Activated CD8-positive, alpha-beta memory T cell treated with anti-CD3 and anti-CD28 coated beads for 4 hours (primary cell): ENCODE results near the gene APOC3.

Experiments
- DNase-seq, 2 donors: peaks; one replicate each; pipeline ENCODE4 v3.0.0-alpha.2; 2020; ENCODE audit warnings: low read depth in 2 of 2

The APOC3 gene

DNA sequence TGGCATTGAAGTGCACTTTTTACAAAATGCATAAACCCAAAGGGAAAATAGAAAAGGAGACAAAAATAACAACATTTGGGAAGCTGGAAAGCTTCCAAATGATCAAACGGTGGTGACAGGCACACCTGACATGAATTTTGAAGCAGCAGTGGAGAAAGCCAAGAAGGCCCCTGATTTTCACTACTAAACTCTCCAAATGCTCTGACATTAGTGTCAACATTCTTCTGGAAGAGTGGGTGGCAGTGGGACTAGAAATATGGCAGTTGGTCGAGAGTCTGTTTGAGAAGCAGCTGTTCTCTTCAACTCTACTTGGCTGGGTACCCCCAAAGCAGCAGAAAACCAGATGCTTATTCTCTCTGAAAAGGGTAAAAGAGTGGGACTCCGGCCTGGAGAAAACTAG lies 25.7 kb upstream of the APOC3 start:
- DNase-seq, result no peak

DNA sequence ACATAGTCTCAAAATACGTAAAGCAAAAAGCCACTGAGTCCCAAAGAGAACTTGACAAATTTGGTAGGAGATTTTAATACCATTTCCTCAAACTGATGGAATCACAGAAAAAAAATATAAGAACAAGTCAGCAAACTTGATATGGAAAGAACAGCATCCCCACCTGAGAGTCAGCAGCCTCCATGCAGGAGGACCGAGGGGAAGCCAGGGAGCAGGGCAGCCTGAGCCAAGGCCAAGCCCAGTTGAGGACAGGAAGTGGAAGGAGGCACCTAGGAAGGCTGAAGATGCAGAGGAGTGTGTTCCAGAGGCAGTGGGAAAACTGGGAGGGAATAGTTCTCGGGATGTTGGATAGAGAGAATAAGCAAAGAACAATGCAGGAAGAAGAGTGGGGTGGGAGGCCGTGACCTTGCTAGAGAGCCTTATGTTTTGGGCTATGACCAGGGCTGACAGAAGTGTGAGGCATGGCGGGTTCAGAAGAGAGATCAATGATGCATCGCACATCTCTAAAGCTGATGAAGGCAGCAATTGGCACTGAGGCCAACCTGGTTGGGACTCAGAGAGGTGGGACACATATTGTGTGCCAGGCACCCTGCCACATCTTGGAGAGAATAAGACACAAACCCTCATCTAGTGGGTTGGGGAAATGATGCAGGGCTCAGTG lies 22.0 kb upstream of the APOC3 start:
- no peak for DNase-seq

DNA sequence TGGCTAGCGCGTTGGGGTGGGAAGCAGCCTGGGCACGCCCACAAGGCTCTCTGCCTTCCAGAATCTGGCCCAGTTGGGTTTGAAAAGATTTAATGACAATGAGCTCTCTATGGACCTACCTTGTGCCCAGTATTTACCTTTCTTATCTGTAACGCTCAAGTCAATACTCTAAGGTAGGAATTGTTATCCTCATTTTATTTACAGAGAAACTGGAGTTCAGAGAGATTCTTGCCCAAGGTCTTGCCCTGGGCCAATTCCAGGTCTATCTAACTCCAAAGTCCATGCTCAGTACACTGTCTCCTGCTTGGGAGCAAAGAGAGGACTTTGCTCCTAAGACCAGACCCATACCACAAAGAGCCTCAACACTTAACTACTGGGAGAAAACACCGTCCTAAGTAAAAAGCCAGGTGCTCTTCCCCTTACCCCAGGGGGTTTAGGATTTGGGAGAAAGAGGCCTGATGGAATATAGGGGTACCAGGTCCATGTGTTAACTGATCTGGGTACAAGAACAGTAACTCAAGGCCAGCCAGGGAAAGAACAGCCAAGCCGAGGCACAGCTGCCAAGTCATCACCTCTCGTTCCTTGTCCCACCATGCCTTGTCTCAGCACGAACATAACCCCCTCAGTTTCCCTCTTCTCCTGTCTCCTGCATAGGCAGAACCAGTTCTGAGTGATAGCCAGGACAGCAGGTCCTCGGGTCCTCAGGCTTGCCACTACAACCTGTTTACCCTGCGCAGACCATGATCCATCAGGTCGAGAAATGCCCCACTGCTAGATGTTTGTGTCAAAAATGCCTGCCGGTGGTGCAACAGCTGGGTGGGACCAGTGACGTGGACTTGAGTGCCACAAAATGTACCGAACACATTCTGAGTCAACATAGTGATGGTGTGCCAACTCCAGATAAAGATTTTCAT lies 21.2 kb upstream of the APOC3 start:
- no peak for DNase-seq

DNA sequence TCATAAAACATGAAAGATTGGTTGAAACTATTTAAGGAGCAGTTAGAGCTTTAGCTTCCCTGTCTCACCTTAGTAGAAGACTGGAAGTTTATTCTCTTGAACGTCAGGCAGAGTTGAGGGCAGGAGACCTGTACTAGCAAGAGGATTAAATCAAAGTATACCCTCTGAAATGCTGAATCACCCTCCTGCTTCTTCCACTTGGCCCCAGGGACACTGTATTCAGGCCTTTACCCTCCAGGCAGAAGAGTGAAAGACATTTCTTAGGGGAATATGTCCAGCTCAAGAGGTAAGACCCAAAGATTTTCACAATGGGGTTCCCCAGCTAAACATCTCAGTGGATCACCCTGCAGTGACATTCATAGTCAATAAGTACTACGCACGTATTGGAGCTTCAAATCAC lies 18.5 kb upstream of the APOC3 start:
- no peak for DNase-seq

DNA sequence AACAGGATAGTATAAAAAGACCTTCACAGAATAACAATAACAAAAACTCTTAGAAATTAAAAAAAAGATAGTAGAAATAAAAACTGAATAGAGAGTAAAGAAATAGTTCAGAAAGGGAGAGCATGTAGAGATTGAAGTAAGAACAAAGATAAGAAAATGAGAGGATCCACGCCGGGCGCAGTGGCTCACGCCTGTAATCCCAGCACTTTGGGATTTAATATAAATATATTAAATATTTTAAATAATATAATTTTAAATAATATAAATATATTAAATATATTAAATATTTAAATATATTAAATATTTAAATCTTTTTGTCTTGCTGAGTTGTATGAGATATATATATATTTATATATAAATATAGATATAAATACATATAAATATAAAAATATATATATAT lies 17.6 kb upstream of the APOC3 start:
- DNase-seq, result no peak

DNA sequence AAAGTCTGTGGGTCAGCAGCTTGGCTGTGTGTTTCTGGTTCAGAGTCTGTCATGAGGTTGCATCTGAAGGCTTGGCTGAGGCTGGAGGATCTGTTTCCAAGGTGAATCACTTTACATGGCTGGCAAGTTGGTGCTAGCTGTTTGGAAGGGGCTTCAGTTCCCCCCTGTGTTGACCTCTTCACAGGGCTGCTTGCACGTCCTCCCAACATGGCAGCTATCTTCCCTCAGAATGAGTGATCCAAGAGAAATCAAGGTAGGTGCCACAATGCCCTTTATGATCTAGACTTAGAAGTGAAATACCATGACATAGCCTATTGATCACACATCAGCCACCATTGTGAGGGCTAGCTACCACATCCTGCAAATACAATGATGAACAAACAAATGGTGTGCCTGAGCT lies 16.5 kb upstream of the APOC3 start:
- no peak for DNase-seq

DNA sequence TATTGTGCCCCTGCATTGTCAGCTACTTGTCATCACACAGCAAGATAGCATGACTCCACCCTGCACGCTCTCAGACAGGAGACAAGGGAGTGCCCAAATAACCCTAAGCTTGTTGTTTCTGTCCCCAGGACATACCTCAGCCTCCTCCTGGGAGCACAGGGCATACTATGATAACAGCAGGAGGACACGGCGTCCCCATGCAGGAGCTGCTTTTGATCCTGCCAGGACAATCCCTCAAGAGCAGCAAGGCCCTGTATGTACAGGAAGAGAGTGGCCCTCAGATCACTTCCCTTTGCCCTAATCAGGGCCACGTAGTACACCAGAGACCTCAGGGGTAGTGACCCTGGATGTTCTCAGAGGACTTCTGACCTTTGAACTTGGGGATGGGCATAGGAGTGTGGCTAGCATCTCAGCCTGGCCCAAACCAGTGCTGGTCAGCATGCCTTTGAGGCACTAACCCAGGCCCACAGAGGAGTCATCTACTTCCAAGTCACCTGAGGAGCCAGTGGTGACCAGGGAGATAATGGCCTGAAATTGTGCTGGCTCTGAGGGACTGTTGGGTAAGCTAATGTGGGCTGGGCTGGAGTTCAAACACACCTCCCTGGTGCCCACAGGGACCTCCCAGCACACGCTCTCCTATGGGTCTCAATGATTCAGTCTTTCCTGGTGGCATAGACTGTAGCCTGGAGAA lies 15.8 kb upstream of the APOC3 start:
- no peak for DNase-seq

DNA sequence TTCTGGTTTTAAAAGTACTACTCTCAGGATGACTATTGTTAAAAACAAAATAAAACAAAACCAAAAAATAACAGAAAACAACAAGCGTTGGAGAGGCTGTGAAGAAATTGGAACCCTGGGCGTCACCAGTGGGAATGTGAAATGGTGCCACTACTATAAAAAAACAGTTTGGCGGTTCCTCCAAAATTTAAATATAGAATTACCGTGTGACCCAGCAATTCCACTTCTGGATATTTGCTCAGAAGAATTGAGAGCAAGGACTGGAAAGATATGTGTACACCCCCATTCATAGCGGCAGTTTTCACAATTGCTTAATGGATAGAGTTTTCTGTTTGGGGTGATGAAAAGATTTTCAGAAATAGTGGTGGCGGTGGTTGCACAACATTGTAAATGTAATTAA lies 15.2 kb upstream of the APOC3 start:
- DNase-seq, result no peak

DNA sequence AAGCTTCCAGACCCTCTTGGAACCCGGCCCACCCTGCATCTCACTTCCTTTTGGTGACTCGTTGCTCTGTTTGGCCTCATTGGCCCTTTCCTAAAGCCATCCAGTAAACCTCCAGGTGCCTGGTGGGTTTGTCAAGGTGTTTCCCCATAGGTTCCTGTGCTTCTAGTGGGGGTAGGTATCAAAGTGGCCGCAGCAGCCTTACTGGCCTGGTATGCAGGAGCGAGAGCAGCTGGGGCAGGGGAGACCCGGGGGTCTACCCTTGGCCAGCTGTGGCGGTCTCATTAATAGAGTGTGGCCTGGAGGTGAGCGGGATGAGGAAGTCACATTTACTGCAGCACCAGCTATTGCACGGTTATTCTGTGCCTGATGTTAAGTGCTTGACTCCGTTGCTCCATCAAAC lies 10.7 kb upstream of the APOC3 start:
- no peak for DNase-seq

DNA sequence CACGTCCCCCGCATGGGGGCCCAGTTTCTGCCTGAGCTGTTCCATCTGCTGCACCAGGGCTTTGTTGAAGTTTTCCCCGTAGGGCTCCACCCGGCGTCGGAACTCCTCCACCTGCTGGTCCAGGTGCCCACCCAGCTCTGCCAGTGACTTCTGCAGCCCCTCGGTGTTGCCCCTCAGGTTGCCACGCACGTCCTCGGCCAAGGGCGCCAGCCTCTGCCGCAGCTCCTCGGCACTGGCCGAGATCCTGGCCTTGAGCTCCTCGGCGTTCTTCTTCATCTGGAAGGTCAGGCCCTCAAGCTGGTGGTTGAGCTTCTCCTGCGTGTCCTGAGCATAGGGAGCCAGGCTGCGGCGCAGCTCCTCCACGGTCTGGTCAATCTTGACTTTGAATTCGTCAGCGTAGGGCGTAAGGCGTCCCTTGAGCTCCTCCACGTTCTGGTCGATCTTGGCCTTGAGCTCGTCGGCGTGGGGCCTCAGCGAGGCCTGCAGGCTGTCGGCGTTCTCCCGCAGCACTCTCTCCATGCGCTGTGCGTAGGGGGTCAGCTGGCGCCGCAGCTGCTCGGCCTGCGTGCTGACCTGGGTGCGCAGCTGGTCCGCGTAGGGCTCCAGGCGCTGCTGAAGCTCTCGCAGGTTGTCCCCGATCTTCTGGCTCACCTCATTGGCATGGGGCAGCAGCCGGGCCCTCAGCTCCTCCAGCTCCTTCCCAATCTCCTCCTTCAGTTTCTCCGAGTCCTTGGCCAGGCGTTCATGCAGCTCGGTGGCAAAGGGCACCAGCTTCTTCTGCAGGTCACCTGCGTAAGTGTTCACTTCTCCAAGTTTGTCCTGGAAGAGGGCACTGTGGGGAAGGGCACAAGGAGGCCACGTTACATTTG lies 8.4 kb upstream of the APOC3 start:
- no peak for DNase-seq

DNA sequence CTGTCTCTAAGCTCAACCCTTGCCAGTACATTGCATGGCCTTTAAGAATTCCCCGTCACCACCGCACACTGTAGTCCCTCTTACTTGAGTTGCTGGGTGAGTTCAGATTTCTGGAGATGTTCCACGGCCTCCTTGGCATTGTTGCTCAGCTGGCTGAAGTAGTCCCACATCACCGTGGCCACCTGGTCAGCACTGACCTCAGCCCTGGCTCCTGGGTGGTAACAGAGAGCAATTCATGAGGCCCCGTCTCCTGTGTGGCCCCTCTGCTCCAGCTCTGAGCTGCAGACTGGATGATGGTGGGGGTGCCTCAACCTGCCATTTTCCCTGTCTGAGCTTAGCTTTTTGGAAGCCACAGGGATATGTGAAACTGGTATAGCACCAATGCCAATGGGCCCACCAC lies 7.1 kb upstream of the APOC3 start:
- no peak for DNase-seq

DNA sequence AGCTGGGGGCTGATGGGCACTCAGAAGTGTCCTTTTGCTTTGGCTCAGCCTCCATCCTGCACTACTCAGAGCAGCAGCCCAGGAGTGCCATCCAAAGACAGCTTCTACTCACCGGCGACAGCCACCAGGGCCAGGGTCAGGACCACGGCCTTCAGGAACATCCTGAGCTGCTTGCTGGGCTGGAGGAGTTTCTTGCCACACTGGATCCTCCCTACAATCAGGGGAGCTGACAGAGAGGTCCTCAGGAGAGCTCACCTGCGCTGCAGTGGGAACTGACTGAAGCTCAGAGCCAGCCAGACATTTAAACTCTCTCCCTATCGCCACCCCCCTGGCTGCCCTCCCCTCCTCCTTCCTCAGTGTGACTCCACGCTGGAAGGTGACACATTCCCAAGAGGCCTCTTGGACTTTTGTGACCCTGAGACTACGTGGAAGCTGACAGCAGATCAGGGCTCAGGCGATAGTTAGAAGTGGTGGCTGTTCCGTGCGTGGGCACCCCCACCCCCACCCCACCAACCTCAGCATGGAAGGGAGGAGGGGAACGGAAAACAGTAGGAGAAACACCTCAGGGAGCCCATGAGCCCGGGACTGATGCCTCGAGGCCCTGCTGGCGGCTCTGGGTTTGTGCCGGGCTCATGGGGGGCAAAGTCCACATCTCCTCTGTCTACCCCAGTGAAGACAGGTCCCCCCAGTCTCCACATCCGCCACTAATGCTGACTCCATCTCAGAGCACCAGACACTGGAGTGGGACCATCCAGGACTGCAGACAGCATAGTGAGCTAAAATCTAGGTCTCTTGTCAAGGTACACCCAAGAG lies 6.5 kb upstream of the APOC3 start, which contains the start of gene APOA4:
TSS of gene APOA4 (minus strand) at position 274 of the 813 bp plus-strand sequence. CDS start at position 161, 113 bp downstream.
- DNase-seq, result no peak

DNA sequence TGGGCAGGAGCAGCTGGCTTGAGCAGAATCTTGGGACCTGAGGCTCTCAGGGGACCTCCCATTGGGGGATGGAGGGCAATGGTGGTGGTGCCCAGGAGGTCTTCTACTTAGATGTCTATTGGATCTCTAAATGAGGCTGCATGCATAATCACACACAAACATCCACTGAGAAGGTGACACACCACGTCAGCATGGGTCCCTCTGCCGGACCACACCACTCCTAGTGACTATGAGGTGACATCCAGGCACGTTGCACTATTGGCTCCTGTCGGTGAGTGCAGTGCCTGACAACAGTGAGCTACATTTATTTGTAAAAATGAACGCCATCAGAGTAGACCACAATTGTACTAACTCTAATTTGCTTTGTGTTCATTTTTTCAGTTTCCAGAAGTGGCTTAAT lies 4.3 kb upstream of the APOC3 start:
- no peak for DNase-seq

DNA sequence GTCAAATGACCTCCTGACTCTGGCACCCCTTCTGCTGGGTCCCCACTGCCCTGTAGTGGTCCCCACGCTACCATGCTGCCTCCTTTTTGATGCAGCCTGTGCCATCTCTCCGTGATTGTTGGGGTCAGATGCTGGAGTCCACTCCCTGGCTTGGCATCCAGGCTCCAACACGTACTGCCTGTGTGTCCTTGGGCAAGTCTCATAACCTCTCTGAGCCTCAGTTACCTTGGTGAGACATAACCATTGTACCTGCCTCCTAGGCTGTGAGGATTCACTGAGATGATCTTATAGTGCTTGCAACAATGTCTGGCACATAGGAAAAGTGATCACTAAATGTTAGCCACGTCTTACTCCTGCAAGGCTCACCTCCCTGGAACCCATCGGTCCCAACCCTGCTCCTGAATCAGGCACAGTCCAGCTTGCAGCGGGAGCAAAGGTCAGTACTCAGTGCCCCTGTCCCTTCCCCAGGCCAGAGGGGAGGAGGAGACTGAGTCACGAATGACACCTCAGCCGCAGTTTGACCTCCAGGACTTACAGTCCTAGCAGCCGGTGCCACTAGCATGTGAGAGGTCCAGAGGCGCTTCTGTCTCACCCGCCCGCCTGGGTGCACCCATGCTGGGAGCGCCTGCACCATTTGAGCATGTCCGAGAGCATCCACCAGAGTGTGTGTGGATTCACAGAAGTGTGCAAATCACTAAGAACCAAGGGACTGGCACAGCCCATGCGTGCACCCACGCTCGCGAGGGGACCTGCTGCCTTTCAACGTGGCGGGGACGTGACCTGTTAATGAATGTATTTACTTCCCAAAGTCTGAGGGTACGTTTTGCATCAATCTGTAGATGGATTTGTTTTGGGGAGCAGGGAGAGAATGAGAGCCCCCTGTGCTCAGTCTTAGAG lies 3.6 kb upstream of the APOC3 start:
- no peak for DNase-seq

DNA sequence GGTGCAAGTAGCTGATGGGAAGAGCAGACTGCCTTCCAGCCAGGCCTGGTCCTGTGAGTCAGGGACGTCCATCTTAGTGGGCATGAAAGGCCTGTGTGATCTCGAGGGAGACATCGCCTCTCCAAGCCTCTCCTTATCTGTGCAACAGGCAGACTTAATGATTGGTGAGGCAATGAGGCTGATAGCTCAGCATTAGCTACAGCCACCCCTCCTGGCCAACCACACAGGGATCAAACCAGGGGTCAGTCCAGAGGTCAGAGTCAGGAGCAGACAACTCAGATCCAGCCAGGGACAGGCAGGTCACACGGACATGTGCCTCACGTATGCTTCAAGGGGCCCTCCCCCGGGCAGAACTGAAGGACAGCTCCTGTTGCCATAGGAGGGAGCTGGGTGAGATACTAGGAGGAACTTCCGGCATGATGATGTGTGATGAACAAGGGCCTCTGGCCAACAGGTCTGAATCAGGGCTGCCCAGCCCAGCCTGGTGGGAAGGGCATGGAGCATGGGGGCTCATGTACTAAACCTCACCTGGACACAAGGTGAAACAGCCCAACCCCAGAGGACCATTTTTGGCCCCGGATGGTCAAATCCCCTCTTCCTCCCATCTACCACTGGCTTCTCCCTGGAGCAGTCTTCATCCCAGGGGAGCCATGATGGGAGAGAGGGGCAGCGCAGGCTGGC lies 2.8 kb upstream of the APOC3 start:
- no peak for DNase-seq

DNA sequence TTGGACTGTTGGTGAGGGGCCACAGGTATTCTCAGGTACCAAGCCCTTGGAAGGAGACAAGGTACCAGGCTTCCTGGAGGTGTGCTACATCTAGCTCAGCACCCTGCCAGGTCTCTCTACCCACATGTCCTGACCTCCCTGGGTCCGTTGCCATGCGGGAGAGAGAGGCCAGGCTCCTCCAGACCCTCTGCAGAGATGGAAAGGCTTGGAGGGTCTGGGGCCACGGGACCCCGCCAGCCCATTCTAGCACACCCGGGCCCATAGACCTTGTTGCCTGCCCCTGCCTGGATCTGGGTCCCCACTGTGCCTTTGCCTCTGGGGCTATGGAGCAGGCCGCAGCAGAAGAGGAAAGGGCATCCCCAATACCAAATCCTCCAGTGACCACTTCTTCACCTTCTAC lies 2.2 kb upstream of the APOC3 start:
- no peak for DNase-seq

DNA sequence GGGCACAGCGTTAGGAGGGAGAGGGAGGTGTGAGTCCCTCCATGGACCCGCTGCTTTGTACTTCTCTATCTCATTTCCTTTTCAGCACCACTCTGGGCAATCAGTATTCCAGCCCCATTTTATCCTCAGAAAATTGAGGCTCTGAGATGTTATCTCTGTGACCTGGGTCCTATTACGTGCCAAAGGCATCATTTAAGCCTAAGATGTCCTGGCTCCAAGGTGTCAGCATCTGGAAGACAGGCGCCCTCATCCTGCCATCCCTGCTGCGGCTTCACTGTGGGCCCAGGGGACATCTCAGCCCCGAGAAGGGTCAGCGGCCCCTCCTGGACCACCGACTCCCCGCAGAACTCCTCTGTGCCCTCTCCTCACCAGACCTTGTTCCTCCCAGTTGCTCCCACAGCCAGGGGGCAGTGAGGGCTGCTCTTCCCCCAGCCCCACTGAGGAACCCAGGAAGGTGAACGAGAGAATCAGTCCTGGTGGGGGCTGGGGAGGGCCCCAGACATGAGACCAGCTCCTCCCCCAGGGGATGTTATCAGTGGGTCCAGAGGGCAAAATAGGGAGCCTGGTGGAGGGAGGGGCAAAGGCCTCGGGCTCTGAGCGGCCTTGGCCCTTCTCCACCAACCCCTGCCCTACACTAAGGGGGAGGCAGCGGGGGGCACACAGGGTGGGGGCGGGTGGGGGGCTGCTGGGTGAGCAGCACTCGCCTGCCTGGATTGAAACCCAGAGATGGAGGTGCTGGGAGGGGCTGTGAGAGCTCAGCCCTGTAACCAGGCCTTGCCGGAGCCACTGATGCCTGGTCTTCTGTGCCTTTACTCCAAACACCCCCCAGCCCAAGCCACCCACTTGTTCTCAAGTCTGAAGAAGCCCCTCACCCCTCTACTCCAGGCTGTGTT lies 829 bp upstream of the APOC3 start:
- DNase-seq, result no peak
